Measurements from ENCODE around the gene GTF2IRD1.
"Not testable (repeated sequence)": the region's sequence is repeated elsewhere in the genome, so short reads cannot be mapped to it uniquely, and the experiment has no call there.

The GTF2IRD1 gene

DNA sequence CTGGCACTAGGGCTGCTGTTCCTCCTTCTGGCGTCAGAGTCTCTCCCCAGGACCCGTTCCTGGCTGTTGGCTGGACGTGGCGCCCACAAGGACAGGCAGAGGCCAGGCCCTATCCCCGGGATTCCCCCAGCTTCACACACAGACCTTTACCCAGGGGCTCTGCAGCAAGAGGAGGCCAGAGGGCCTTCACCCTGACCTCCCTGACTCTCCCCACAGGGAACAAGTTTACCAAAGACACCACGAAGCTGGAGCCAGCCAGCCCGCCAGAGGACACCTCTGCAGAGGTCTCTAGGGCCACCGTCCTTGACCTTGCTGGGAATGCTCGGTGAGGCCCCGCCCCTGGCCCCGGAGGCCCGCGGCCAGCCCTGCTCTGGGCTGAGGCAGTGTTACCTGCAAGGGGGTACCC lies 82.2 kb downstream of the GTF2IRD1 start:
- DNase-seq (ENCODE audit: extremely low read depth, insufficient read length) = no peak
- H3K27me3 ChIP-seq (replicated peaks; ENCODE audit: control insufficient read depth, insufficient read depth, low read length) = no peaks in the 10 kb centered on the region
- TF ChIP-seq, protein P1, sequence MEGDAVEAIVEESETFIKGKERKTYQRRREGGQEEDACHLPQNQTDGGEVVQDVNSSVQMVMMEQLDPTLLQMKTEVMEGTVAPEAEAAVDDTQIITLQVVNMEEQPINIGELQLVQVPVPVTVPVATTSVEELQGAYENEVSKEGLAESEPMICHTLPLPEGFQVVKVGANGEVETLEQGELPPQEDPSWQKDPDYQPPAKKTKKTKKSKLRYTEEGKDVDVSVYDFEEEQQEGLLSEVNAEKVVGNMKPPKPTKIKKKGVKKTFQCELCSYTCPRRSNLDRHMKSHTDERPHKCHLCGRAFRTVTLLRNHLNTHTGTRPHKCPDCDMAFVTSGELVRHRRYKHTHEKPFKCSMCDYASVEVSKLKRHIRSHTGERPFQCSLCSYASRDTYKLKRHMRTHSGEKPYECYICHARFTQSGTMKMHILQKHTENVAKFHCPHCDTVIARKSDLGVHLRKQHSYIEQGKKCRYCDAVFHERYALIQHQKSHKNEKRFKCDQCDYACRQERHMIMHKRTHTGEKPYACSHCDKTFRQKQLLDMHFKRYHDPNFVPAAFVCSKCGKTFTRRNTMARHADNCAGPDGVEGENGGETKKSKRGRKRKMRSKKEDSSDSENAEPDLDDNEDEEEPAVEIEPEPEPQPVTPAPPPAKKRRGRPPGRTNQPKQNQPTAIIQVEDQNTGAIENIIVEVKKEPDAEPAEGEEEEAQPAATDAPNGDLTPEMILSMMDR (IDR thresholded peaks at IDR 0.05; ENCODE audit: insufficient read depth, low read length, poor library complexity, severe bottlenecking) = no peak
- no peak overlapping the region for H3K4me3 ChIP-seq (replicated peaks; ENCODE audit: low read depth, low read length)
- H3K36me3 ChIP-seq (ENCODE audit: control insufficient read depth, insufficient read depth, low read length) = no peaks in the 10 kb centered on the region

DNA sequence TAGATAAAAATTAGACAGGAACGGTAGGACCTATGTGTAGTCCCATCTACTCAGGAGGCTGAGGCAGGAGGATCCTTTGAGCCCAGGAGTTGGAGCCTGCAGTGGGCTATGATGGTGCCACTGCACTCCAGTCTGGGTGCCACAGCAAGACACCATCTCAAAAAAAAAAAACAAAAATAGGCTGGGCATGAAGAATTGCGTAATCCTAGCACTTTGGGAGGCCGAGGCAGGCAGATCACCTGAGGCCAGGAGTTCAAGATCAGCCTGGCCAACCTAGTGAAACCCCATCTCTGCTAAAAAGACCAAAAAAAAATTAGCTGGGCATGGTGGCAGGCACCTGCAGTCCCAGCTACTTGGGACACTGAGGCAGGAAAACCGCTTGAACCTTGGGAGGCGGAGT lies 88.2 kb downstream of the GTF2IRD1 start:
- not testable (repeated sequence) for H3K4me3 ChIP-seq (replicated peaks; ENCODE audit: low read depth, low read length); DNase-seq (ENCODE audit: extremely low read depth, insufficient read length); H3K27me3 ChIP-seq (replicated peaks; ENCODE audit: control insufficient read depth, insufficient read depth, low read length); H3K36me3 ChIP-seq (ENCODE audit: control insufficient read depth, insufficient read depth, low read length)

DNA sequence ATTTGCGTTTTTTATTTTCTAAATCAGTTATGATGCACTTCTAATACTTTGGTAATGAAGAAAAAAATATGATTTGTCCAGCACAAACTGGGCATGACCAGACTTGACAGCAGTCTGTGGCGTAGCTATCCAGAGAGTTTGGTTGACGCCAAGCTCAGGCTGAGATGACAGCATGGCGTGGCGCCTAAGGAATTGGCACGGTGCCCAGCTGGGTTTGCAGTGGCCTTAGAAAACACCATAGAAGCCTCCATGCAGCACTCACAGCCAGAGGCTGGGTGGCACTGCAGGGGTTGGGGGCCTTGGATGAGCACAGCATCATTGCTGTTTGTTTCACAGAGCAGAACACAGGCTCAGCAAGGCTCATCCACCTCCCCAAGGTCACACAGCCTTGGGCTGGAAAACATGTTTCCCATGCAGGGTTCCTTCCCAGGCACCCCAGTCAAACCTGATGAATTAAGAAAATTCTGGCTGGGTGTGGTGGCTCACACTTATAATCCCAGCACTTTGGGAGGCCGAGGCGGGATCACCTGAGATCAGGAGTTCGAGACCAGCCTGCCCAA lies 88.9 kb downstream of the GTF2IRD1 start:
- TF ChIP-seq, protein P1 (IDR thresholded peaks at IDR 0.05; ENCODE audit: insufficient read depth, low read length, poor library complexity, severe bottlenecking) = no peak
- H3K36me3 ChIP-seq (ENCODE audit: control insufficient read depth, insufficient read depth, low read length) = no peaks in the 10 kb centered on the region
- no peaks in the 10 kb centered on the region for H3K27me3 ChIP-seq (replicated peaks; ENCODE audit: control insufficient read depth, insufficient read depth, low read length)
- no peak for DNase-seq (ENCODE audit: extremely low read depth, insufficient read length)
- no peak overlapping the region for H3K4me3 ChIP-seq (replicated peaks; ENCODE audit: low read depth, low read length)

DNA sequence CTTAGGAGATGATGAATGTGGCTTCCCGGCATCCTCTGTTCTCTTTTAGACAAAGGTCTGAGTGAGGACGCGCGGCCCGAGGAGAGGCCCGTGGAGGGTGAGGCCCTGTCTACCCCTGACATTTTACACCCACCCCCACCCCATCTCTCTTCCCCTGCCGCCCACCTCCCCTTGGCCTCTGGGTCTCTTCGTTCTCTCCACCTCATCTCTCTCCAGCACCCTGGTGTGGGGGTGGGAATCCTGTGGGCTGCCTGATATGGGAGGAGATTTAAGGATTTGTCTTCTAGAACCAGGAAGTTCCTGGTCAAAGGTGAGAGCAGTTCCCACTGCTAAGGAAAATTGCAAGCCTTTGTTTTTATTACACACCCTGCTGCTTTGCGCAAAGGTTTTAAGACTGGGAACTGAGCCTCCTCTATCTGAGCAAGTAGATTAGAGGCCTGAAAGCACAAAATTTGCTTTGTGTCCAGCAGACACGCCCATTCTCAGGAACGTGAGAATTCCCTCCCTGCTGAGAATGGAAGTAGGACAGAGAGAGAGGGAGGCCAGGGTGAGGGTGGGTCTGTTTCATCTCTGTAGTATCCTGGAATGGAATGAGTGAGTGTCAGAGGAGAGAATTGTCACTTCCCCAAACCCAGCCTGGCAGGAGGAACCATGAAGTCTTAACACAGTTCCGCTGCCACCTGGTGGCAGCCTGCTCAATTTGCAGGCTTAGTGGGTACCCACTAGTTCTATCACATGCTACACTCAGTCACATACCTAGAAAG lies 91.2 kb downstream of the GTF2IRD1 start:
- Histone ChIP-seq H3K4me3 (replicated peaks; ENCODE audit: low read depth, low read length) (no peak overlapping the region), H3K27me3 (replicated peaks; ENCODE audit: control insufficient read depth, insufficient read depth, low read length) (no peaks in the 10 kb centered on the region), H3K36me3 (ENCODE audit: control insufficient read depth, insufficient read depth, low read length) (no peaks in the 10 kb centered on the region)
- no peak for DNase-seq (ENCODE audit: extremely low read depth, insufficient read length)
- TF ChIP-seq, protein P1 (IDR thresholded peaks at IDR 0.05; ENCODE audit: insufficient read depth, low read length, poor library complexity, severe bottlenecking) = peak; percentile 58

DNA sequence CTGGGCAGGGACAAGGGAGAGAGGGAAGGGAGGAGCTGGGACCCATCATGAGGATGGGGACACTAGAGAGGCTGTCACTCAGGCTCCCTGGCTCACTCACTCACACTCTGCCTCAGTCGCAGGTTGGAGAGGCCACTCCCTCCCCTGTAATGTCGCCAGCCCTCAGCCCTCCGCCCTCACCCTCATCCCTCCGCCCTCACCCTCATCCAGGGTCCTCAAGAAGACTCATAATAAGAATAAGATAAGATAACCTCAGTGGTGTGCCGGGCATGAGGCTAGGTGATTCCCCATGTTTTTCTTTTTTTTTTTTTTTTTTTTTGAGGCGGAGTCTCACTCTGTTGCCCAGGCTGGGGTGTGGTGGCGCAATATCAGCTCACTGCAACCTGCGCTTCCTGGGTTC lies 92.2 kb downstream of the GTF2IRD1 start:
- Histone ChIP-seq H3K27me3 (replicated peaks; ENCODE audit: control insufficient read depth, insufficient read depth, low read length) (no peaks in the 10 kb centered on the region), H3K36me3 (ENCODE audit: control insufficient read depth, insufficient read depth, low read length) (no peaks in the 10 kb centered on the region), H3K4me3 (replicated peaks; ENCODE audit: low read depth, low read length) (no peak overlapping the region)
- DNase-seq (ENCODE audit: extremely low read depth, insufficient read length) = no peak
- TF ChIP-seq, protein P1 (IDR thresholded peaks at IDR 0.05; ENCODE audit: insufficient read depth, low read length, poor library complexity, severe bottlenecking) = no peak

DNA sequence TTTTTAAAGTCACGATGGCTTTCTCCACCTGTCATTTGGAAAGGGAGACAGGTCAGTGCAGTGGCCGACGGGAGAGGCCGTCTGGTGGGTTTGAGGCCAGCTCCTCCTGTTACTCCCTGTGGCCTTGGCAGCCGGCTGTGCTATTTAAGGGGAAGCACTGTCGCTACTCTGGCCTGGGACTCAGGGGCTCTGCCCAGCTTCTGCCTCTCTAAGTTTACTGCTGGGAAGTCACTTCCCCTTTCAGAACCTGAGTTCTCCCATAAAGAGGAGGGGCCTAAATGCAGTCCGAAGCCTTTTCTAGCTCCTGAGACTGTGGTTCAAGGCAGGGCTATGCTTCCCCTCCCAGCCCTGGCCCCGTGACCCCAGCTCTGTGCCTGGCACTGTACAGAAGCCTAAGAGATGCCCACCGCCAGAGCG lies 99.9 kb downstream of the GTF2IRD1 start:
- not testable (repeated sequence) for DNase-seq (ENCODE audit: extremely low read depth, insufficient read length); H3K4me3 ChIP-seq (replicated peaks; ENCODE audit: low read depth, low read length); H3K27me3 ChIP-seq (replicated peaks; ENCODE audit: control insufficient read depth, insufficient read depth, low read length); H3K36me3 ChIP-seq (ENCODE audit: control insufficient read depth, insufficient read depth, low read length)
